ACC112 (cell line): ENCODE results near the gene KCNJ12.
"Not testable (repeated sequence)": the region's sequence is repeated elsewhere in the genome, so short reads cannot be mapped to it uniquely, and the experiment has no call there.

Source experiments
- H2AFZ ChIP-seq: fragments of 200-600 bp; sonication (generic); one replicate; pipeline ENCODE4 v1.6.0; 2017; ENCODE audit warnings: antibody characterized with exemption, low read length; ENCODE audit not compliant: unreplicated experiment
- H3K27ac ChIP-seq: fragments of 200-600 bp; sonication (generic); 2 replicates; pipeline ENCODE4 v1.5.1; 2014; ENCODE audit warnings: low read depth, mild to moderate bottlenecking, antibody characterized with exemption, low read length, moderate library complexity
- H3K27me3 ChIP-seq: fragments of 200-600 bp; sonication (generic); 2 replicates; pipeline ENCODE4 v1.6.1; 2014; ENCODE audit warnings: mild to moderate bottlenecking, antibody characterized with exemption, low read length, moderate library complexity, mixed read lengths; ENCODE audit not compliant: insufficient read depth
- H3K36me3 ChIP-seq: fragments of 200-600 bp; sonication (generic); 2 replicates; pipeline ENCODE4 v1.6.1; 2016; ENCODE audit warnings: mild to moderate bottlenecking, antibody characterized with exemption, low read length, moderate library complexity, mixed read lengths; ENCODE audit not compliant: insufficient read depth
- H3K4me1 ChIP-seq: fragments of 200-600 bp; sonication (generic); one replicate; pipeline ENCODE4 v1.6.1; 2016; ENCODE audit warnings: low read length, mixed read lengths; ENCODE audit not compliant: insufficient read depth, unreplicated experiment, control insufficient read depth
- H3K4me3 ChIP-seq: fragments of 200-600 bp; sonication (generic); 2 replicates; pipeline ENCODE4 v1.5.1; 2014; ENCODE audit warnings: mild to moderate bottlenecking, low read depth, low read length
- H3K79me2 ChIP-seq: fragments of 200-600 bp; sonication (generic); one replicate; pipeline ENCODE4 v1.6.0; 2016; ENCODE audit warnings: low read length; ENCODE audit not compliant: control insufficient read depth, unreplicated experiment, insufficient read depth

The KCNJ12 gene

DNA sequence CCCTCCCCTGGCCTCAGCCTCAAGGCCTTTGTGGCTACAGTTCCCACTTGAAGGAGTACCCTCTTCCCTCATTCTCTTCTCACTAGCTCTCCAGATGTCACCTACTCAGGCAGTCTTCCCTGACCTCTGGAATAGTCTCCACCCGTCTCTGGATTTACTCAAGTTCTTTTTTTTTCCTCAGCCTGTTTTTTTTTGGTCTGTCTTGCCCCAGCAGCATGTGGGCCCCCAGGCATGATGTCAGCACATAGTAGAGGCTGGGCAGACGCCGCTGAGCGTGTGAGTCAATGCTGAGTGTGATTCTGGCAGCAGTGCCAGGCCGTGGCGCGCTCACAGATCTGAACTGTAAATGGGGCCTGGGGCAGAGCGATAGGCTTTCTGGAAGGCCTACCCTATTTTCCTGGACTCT, 26.0 kb downstream of the KCNJ12 start:
- not testable (repeated sequence) for H3K4me3 ChIP-seq, H3K27me3 ChIP-seq, H3K79me2 ChIP-seq, H3K4me1 ChIP-seq, H3K36me3 ChIP-seq
- Histone ChIP-seq H2AFZ (peak overlapping the region; percentile 57), H3K27ac (peak overlapping the region; percentile 86)

DNA sequence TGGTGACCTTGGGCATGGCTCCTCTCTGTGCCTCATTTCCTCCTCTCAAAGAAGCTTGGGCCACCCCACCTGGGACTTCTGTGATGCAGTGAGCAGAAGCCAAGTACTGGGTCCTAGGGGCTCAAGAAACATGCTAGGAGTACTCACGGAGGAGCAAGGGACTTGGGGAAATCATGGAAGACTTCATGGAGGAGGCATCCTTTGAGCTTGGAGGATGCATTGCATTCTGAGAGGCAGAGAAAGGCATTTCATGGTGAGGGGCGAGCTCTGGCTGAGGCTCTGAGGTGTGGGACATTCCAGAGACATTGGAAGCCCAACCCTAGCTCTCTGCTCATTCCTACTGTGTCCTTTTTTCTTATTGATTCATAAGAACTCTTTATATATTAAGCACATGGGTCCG, 26.8 kb downstream of the KCNJ12 start:
- H3K27ac ChIP-seq = peak overlapping the region; percentile 86
- H3K27me3 ChIP-seq, H3K79me2 ChIP-seq, H3K4me3 ChIP-seq, H3K36me3 ChIP-seq, H2AFZ ChIP-seq, H3K4me1 ChIP-seq: not testable (repeated sequence)

DNA sequence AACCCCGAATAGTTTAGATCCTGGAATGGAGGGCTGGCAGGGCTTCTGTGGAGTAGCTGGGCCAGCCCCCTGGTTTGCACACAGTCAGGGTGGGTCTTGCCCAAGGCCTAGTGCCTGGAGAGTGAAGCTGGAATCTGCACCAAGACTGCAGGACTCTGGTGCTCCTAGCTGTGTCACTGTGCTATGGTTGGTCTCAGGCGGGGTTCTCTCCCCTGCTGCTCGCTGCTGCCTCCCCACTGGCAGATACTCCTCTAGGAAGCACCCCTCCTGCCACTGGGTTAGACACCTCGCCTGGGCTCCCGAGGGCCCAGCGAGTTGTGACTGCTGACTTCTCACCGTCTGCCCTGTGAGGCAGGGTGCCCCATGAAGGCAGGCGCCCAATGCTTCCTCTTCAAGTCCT, 27.9 kb downstream of the KCNJ12 start:
- H3K4me1 ChIP-seq, H3K27me3 ChIP-seq, H3K4me3 ChIP-seq, H3K79me2 ChIP-seq, H3K27ac ChIP-seq, H2AFZ ChIP-seq, H3K36me3 ChIP-seq: not testable (repeated sequence)

- not testable (repeated sequence) for H3K4me1 ChIP-seq, H3K27ac ChIP-seq
Observed at GRCh38 chr17:21404539-21404938, 28.4 kb downstream of the KCNJ12 start.

GRCh38 chr17:21404956-21405731, 29.0 kb downstream of the KCNJ12 start:
- H3K36me3 ChIP-seq, H3K4me1 ChIP-seq, H2AFZ ChIP-seq, H3K4me3 ChIP-seq, H3K27me3 ChIP-seq, H3K27ac ChIP-seq, H3K79me2 ChIP-seq: not testable (repeated sequence)

More at GRCh38 chr17:21404539-21404938, 28.4 kb downstream of the KCNJ12 start:
- H3K27me3 ChIP-seq, H3K4me3 ChIP-seq, H3K79me2 ChIP-seq, H3K36me3 ChIP-seq, H2AFZ ChIP-seq: not testable (repeated sequence)

DNA sequence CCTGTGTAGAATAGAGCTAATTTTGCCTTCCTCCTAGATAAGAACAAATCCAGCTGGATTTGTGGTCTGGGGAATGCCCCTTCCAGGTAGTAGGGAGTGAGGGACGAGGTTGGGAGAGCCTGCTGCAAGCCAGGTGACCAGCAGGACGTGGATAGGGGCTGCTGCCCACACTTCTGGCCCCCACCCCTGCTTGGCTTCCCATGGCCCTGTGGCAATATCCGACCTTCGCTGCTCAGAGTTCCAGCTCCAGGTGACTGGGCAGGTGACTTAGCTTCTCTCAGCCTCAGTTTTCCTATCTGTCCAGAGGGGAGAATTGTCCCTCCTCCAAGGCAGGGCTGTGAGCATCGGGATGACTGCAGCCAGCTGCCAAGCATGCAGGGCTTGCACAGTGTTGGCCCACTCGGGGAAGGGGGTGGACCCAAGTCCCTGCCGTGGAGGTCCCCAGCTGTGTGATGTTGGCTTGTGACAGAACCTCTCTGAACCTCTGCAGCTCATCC, 29.8 kb downstream of the KCNJ12 start:
- not testable (repeated sequence) for H3K79me2 ChIP-seq, H3K27me3 ChIP-seq, H3K27ac ChIP-seq, H2AFZ ChIP-seq, H3K4me1 ChIP-seq, H3K4me3 ChIP-seq, H3K36me3 ChIP-seq

- H3K79me2 ChIP-seq, H3K4me3 ChIP-seq, H3K4me1 ChIP-seq, H2AFZ ChIP-seq, H3K36me3 ChIP-seq, H3K27me3 ChIP-seq, H3K27ac ChIP-seq: not testable (repeated sequence)
Observed at GRCh38 chr17:21406616-21407404, 30.7 kb downstream of the KCNJ12 start.

DNA sequence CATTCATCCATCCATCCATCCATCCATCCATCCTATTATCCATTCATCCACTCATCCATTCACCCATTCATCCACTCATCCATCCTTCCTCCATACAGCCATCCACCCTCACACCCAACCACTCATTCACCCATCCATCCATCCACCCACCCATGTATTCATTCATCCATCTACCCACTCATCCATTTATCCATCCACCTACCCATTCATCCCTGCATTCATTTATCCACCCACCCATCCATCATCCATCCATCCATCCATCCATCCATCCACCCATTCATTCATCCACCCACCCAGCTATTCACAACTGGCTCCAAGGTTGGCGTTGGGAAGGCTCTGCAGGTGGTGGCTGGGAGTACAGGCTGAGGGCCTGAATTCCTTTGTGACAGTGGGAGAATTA, 31.6 kb downstream of the KCNJ12 start:
- not testable (repeated sequence) for H3K4me3 ChIP-seq, H3K36me3 ChIP-seq, H3K79me2 ChIP-seq, H3K27ac ChIP-seq, H3K27me3 ChIP-seq, H3K4me1 ChIP-seq, H2AFZ ChIP-seq

DNA sequence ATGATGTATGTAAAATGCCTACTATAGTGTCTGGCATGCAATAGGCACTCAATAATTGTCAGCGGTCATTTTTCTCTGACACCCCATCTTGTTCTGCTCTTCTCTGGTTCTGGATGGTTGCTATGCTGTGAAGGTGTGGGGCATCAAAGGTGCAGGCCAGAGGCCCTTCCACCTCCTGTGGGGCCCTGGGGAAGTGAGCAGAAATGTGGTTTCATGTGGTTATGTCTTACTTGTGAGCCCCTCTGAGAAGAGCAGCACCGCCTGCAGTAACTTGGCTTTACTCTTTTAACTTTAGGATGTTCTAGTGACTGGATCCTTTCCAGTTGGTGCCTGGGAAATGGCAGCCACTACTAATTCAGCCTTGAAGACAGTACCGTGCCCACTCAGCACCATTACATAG, 32.1 kb downstream of the KCNJ12 start:
- not testable (repeated sequence) for H3K27ac ChIP-seq, H3K27me3 ChIP-seq, H3K4me1 ChIP-seq, H2AFZ ChIP-seq, H3K4me3 ChIP-seq, H3K79me2 ChIP-seq, H3K36me3 ChIP-seq

DNA sequence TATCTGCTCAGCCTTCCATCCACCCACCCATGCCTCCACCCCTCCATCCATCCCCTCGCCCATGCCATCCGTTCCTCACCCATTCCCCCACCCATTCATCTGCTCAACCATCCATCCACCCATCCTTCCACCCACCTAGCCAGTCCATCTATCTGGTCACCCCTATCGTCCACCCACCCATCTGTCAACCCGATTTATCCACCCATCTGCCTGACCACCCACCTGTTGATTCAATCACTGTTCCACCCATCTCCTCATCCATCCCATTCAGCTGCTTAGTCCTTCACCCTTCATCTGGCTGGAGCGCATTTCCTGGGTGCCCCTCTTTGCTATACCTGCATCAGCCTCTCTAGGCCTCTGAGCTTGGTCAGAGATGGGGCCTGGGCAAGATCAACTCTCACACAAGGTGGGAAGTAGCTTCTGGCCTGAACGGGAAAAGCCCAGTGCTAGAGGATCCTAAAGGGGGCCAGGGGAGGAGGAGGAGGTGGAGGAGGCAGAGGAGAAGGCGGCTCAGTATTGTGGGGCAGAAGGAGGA, 32.7 kb downstream of the KCNJ12 start:
- H3K79me2 ChIP-seq = not testable (repeated sequence)

GRCh38 chr17:21409388-21409787, 33.2 kb downstream of the KCNJ12 start:
- H2AFZ ChIP-seq, H3K4me1 ChIP-seq: not testable (repeated sequence)

More for the DNA sequence above, 32.7 kb downstream of the KCNJ12 start:
- not testable (repeated sequence) for H3K27ac ChIP-seq, H3K36me3 ChIP-seq, H2AFZ ChIP-seq, H3K27me3 ChIP-seq, H3K4me3 ChIP-seq, H3K4me1 ChIP-seq

More at GRCh38 chr17:21409388-21409787, 33.2 kb downstream of the KCNJ12 start:
- not testable (repeated sequence) for H3K36me3 ChIP-seq, H3K4me3 ChIP-seq, H3K27ac ChIP-seq, H3K27me3 ChIP-seq, H3K79me2 ChIP-seq
